NCI-H2029 (cell line): ENCODE data around the gene NFIA.
A peak's percentile ranks its signal among the peaks of the same experiment; 100 is the strongest.

Experiments used
- DNase-seq: peaks from one replicate; lab custom pipeline; 2025; lab: John Stamatoyannopoulos, UW

Gene NFIA

GRCh38 chr1:61130338-61131000 is 48.1 kb downstream of the NFIA start:
- no peak for DNase-seq

DNA sequence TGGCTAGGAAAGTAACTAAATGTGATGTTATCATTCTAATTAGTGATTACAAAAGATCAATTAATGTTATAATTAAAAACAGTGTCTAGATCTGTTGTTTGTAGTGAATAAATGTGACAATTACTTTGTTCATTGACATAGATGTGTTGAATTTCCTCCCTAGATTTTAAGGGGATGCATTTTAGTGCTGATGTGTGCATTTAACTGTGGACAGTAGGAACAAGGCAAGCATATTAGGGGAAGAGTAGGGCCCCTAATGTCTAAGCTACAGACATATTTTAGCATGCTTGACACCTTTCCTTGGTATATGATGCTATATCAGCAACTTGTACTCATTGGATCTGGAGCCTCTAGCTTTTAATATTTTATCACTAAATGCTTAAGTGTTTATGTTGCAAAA is 48.9 kb downstream of the NFIA start:
- no peak for DNase-seq

GRCh38 chr1:61131716-61132115 is 49.4 kb downstream of the NFIA start:
- DNase-seq = peak; percentile 59

- no peak for DNase-seq
Measured at GRCh38 chr1:61132176-61132638, 49.8 kb downstream of the NFIA start.

GRCh38 chr1:61132645-61133334 is 50.4 kb downstream of the NFIA start:
- no peak for DNase-seq

DNA sequence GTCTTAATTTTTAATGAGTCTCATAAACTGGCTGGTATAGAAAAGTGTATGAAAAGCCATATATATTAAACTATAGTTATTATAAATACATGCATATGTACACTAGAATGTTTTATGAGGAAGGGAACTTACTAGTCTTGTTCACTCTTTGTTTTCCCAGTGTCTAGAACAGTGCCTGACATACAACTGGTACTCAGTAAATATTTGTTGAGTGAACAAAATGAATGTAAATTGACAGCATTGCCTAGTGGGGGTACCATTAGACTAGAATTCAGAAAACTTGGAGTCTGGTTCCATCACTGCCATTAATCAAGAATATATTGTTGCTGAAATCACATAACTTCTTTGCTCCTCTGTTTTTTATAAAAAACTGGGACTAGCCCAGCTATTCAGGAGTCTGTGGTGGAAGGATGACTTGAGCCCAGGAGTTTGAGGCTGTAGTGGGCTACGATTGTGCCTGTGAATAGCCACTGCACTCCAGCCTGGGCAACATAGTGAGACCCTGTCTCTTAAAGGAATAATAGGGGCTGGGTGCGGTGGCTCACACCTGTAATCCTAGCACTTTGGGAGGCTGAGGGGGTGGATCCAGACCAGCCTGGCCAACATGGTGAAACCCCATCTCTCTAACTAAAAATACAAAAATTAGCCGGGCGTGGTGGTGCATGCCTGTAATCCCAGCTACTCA is 51.1 kb downstream of the NFIA start:
- DNase-seq = no peak

DNA sequence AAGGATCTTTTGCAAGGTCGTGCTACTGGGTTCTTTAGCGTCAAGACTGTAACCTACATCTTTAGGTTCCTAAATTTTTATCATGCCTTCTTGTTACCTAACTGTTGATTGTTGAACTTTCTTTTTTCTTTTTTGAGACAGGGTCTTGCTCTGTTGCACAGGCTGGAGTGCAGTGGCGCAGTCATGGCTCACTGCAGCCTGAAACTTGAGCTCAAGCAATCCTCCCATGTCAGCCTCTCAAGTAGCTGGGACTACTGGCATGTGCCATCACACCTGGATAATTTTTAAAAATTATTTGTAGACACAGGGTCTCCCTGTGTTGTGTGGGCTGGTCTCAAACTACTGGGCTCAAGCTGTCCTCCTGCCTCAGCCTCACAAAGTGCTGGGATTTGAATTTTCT is 52.9 kb downstream of the NFIA start:
- DNase-seq = peak; percentile 60

GRCh38 chr1:61138305-61138704 is 55.9 kb downstream of the NFIA start:
- DNase-seq = no peak

DNA sequence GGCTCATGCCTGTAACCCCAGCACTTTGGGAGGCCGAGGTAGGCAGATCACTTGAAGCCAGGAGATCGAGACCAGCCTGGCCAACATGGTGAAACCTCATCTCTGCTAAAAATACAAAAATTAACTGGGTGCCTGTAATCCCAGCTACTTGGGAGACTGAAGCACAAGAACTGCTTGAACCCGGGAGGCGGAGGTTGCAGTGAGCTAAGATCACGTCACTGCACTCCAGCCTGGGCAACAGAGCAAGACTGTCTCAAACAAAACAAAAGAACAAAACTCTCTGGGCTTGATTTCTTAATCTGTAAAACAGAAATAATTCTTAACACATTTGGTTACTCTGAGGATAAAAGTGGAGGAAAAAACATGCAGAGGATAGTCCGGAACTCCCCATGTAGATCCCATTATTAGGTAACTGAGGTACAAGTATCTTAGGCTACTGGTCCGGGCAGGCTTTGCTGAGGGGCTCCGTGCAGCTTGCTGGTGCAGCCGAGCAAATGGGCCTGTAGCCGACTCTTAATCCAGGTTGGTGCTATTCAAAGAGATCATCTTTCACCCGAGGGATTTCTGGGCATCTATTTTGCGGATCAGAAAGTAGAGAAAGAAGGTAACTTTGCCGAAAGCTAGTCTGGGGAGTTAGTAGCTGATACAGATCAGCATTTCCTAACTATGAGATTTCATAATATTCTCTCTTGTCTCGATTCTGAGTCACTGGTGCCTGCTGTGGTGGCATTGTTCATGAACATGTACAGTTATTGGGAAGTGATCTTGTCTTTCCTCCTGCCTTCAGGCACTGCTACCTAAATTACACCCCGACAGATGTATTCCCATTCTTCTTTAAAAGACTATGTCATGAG is 56.8 kb downstream of the NFIA start:
- no peak for DNase-seq

DNA sequence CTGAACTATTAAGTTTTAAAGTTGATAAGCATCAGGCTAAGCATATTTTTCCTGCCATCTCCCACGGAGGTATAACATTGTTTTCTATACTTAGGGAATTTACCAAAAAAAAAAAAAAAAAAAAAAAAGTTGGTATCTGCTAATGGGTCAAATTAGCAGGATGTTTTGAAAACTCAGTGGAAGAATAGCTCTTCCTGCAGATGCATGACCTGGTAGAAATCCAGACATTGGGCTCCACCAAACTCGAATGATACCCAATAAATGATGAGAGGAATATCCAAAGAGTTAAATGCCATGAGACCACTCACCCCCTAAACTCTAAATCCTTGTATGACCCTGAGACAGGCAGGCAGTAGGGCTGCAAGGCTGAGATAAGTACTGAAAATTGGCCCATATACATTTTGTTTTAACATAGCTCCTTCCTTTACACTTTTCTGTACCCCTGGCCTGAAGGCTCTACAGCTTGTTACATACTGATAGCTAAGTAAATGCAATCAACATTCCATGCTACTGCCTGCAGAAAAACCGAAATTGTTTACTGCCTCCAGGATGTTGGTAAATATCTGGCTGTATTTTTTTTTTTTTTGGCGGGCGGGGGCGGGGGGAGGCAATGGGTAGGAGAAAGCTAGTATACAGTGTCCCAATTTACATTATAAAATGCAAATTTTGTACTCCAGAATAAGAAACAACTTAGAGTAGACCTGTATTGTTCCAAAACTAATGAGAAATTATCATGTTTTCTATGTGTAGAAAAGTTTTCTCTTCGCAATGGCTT is 57.6 kb downstream of the NFIA start:
- DNase-seq = no peak

DNA sequence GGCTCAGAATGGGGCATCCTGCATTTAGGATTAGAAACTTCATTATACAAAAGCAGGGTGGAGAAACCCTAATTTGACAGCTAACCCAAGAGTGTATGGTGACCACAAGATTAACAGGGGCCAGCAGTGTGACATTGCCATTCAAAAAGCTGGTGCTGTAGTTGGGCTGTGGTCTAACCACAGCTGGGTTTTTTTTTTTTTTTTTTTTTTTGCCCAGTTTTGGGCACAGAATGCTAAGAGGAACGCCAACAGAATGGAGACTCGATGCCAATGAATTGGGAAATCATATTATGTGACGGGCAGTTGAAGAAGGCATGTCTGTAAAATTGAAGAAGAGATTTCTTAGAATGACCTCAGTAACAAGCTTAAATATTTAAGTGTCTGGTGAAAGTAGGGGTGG is 58.4 kb downstream of the NFIA start:
- DNase-seq = no peak

- peak; percentile 94 for DNase-seq
Measured at GRCh38 chr1:61141288-61142042, 59.1 kb downstream of the NFIA start.

DNA sequence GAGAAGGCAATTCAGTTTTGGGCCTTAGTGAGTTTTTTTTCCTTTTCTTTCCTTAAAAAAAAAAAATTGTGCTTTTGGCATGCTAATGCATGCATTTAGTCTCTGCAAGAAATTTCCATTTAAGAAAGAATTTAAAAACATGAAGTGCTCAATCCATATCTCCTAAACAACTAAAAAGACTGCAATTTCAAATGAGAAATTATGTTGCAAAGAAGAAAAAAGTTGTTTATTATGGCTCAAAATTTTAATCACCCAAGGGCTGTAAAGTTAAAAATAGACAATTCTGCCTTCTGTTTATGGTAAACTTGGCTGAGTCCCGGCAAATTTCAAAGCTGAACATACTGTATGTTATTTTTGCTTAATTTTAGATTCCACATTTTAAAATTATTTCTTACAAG is 59.7 kb downstream of the NFIA start:
- no peak for DNase-seq

GRCh38 chr1:61142726-61143500 is 60.6 kb downstream of the NFIA start:
- DNase-seq = peak; percentile 97

GRCh38 chr1:61143821-61144424 is 61.6 kb downstream of the NFIA start:
- DNase-seq = no peak

GRCh38 chr1:61149010-61149860 is 66.9 kb downstream of the NFIA start:
- DNase-seq = no peak

DNA sequence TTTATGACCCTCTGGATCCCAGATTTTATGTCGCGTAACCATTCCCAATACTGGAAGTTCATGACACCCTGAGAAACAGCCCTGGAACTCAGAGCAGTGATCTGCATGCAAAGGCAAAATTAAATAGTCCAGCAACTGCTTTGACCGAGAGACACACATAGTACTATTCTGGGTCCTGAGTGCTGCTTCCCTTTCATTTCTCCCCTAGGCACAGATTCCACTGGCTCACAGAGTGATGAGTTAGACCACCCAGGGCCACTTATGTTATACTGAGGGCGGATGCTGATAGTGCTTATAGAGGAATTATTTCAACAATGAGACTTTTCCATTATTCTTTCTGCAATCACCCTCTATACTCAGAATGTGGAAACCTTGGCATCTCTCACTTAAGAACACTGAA is 69.2 kb downstream of the NFIA start:
- no peak for DNase-seq

GRCh38 chr1:61152066-61152465 is 69.7 kb downstream of the NFIA start:
- no peak for DNase-seq
